NCI-H524 treated with DMSO at 0.1 percent for 48 hours (cell line): ENCODE data around the gene RMP24.
A peak's percentile ranks its signal among the peaks of the same experiment; 100 is the strongest.
"Not testable (repeated sequence)": the region's sequence is repeated elsewhere in the genome, so short reads cannot be mapped to it uniquely, and the experiment has no call there.

Source experiments
- DNase-seq: peaks from one replicate; lab custom pipeline; 2025; lab: John Stamatoyannopoulos, UW

RMP24 gene

GRCh38 chr18:35968278-35968880, 4.1 kb upstream of the RMP24 start:
- DNase-seq = no peak

GRCh38 chr18:35969676-35970075, 2.8 kb upstream of the RMP24 start:
- DNase-seq = no peak

- peak; percentile 34 for DNase-seq
Observed at GRCh38 chr18:35971661-35972196, 750 bp upstream of the RMP24 start.

- no peak for DNase-seq
Observed at GRCh38 chr18:35973650-35974049, 1.2 kb downstream of the RMP24 start.

GRCh38 chr18:35974181-35974580, 1.7 kb downstream of the RMP24 start:
- DNase-seq = no peak

- no peak for DNase-seq
Observed at GRCh38 chr18:35979112-35979511, 6.6 kb downstream of the RMP24 start.

GRCh38 chr18:35982409-35983114, 10.1 kb downstream of the RMP24 start:
- no peak for DNase-seq

- no peak for DNase-seq
Observed at GRCh38 chr18:35983147-35983546, 10.7 kb downstream of the RMP24 start.

- DNase-seq = no peak
Observed at GRCh38 chr18:35983818-35984217, 11.3 kb downstream of the RMP24 start.

GRCh38 chr18:35991696-35992095, 19.2 kb downstream of the RMP24 start:
- no peak for DNase-seq

GRCh38 chr18:35993013-35993412, 20.5 kb downstream of the RMP24 start:
- no peak for DNase-seq

- DNase-seq = no peak
Observed at GRCh38 chr18:35998967-35999366, 26.5 kb downstream of the RMP24 start.

GRCh38 chr18:35999925-36000324, 27.4 kb downstream of the RMP24 start:
- no peak for DNase-seq

GRCh38 chr18:36006997-36007396, 34.5 kb downstream of the RMP24 start:
- no peak for DNase-seq

GRCh38 chr18:36009214-36009613, 36.7 kb downstream of the RMP24 start:
- no peak for DNase-seq

GRCh38 chr18:36012891-36013290, 40.4 kb downstream of the RMP24 start:
- no peak for DNase-seq

GRCh38 chr18:36015629-36016028, 43.1 kb downstream of the RMP24 start:
- no peak for DNase-seq

- peak; percentile 74 for DNase-seq
Observed at GRCh38 chr18:36017232-36017631, 44.8 kb downstream of the RMP24 start.

GRCh38 chr18:36020174-36020711, 47.8 kb downstream of the RMP24 start:
- DNase-seq = no peak

GRCh38 chr18:36023336-36023735, 50.9 kb downstream of the RMP24 start:
- DNase-seq = no peak

GRCh38 chr18:36024241-36024640, 51.8 kb downstream of the RMP24 start:
- DNase-seq = not testable (repeated sequence)

- DNase-seq = no peak
Observed at GRCh38 chr18:36025025-36025424, 52.5 kb downstream of the RMP24 start.

- DNase-seq = no peak
Observed at GRCh38 chr18:36028859-36029258, 56.4 kb downstream of the RMP24 start.
